Stimulated activated CD4-positive, alpha-beta T cell treated with anti-CD3 and anti-CD28 coated beads, Interleukin-2, amount 100 ng/mL, for 4 hours (primary cell): Measurements from ENCODE around the gene PDLIM5.

Experiments used
- DNase-seq: peaks from one replicate; pipeline ENCODE4 v3.0.0-alpha.2; 2020; ENCODE audit warnings: low read depth

Gene PDLIM5

DNA sequence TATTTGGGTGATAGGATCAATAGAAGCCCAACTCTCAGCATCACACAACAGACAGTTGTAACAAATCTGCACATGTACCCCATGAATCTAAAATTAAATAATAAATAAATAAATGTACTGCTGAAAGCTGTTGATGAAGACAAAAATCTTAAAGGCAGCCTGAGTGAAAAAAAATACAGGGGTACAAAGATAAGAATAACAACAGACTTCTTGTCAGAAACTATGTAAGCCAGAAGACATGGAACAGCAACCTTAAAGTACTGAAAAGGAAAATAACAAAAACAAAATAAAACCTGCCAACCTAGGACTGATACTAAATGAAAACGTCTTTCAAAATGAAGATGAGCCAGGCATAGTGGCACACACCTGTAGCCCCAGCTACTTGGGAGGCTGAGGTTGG lies 25.0 kb upstream of the PDLIM5 start:
- no peak for DNase-seq

DNA sequence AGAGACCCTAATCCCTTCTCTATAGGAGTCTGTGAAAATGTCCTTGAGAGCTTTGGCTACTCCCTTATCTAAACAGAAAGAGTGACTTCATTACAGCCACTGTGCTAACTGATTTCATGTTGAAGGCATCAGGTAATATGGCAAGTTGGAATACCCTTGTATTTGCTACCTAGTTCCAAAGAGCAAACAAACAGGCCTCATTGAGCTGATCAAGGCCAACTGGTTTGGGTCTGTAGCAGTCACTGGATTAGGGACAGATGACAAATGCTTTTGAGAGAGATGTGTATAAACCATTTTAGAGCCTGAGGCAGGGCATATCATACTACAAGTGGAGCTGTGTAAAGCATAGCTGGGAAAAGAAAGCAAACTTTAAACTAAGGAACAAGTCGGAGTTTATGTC lies 22.9 kb upstream of the PDLIM5 start:
- DNase-seq: no peak

DNA sequence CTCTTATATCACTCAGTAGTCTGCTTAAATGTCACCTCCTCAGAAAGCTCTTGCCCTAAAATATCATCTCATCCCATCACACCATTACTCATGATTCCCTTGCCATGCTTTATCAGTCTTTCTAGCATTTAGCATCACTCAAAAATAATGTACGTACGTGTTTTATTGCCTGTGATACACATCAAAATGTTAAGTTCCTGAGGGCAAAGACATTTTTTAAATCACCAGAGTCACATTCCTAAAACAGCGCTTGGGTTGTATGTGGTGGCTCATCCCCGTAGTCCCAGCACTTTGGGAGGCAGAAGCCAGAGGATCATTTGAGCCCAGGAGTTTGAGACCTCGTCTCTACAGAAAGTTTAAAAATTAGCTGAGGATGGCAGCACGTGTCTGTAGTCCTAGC lies 21.3 kb upstream of the PDLIM5 start:
- no peak for DNase-seq

DNA sequence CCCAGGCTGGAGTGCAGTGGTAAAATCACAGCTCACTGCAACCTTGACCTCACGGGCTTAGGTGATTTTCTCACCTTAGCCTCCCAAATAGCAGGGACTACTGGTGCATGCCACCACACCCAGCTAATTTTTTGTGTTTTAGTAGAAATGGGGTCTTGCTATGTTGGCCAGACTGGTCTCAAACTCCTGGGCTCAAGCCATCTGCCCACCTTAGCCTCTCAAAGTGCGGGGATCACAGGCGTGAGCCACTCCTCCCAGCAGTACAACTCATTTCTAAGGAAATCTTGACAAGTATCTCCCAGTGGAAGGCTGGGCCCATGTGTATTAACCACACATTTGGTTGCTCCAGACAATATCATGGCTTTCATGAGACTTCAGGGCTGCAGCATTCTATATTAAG lies 20.4 kb upstream of the PDLIM5 start:
- no peak for DNase-seq

DNA sequence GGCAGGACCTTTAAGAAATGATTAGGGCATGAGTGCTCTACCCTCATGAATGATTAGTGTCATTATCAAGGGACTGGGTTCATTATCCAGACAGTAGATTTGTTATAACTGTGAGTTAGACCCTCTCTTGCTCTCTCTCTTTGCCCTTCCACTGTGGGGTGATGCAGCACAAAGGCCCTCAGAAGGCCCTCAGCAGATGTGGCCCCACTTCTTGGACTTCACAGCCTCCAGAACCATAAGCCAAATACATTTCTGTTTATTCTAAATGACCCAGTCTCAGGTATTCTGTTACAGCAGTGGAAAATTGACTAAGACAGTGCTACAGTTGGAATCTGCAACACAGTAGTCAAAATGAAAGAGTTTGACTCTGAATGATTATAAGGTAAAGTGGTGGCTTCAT lies 17.2 kb upstream of the PDLIM5 start:
- no peak for DNase-seq

DNA sequence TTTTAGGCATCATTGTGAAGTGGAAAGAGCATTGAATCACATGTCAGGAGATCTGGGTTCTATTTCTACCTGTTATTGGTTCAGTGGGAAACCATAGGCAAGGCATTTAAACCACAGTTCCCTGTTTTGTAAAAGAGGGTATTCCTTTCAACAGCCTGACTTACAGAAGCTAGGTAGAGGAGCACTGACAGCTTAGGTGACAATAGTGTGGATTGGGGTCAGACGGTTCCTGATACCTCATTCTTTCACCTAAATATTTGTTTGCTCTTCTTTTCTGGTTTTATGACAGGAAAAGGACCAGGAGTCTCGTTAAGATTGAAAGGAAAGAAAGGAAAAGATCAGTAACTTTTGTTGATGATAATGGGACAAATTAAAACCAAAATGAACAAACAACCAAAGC lies 15.9 kb upstream of the PDLIM5 start:
- DNase-seq: no peak

DNA sequence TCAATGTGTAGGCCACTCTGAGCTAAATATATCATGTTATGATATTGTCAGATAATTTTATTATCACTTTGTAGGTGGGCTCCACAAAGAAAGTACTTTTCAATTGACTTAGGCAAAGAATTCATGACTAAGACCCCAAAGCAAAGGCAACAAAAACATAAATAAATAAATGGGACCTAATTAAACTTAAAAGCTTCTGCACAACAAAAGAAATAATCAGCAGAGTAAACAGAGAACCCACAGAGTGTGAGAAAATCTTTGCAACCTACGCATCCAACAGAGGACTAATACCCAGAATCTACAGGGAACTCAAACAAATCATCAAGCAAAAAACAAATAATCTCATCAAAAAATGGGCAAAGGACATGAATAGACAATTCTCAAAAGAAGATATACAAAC lies 15.2 kb upstream of the PDLIM5 start:
- DNase-seq: no peak

DNA sequence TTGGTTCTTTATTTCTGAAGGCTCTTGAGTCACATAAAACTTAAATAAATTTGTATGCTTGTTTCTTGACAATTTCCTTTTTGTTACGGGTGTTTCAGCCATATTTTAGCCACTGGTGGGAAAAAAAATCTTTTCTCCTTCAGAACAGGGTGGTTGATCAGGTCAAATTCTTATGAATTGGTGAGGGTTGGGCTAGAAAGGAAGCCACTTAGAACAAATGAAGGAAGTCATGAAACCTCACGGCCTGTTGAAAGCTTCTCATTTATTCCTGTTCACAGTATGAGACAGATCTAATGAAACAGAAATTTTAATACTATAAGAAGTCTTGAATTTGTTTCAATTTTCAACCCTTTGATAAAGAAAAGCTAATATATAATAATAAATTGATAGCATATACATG lies 12.1 kb upstream of the PDLIM5 start:
- no peak for DNase-seq

DNA sequence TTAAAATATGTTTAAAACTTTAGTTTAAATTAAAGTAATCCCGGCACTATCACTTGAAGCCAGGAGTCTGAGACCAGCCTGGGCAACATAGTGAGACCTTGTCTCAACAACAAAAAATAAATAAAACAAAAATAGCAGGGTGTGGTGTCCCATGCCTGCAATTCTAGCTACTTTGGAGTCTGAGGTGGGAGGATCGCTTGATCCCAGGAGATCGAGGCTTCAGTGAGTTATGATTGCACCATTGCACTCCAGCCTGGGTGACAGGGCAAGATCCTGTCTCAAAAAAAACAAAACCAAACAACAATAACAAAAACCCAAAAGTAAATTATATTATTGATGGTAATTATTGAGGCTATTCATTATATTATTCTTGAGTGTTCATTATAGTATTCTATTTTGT lies 9.9 kb upstream of the PDLIM5 start:
- DNase-seq: no peak

DNA sequence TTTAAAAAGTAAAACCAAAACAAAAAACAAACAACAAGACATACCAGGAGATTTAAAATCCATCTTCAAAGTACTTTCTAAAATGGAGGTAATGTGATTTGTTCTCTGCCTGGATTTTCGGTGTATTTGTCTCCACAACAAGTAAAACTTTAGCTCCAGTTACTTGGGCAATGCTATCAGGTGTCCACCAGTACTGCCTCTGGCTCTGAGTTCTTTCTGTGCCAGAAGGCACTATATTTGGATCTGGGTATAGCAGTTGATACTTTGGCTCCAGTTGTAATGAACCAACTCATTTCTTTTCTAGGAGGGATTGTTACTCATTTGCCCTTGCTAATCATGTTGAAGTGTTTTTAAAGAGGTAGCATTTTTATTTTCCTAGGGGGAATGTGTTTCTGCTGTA lies 9.5 kb upstream of the PDLIM5 start:
- no peak for DNase-seq

DNA sequence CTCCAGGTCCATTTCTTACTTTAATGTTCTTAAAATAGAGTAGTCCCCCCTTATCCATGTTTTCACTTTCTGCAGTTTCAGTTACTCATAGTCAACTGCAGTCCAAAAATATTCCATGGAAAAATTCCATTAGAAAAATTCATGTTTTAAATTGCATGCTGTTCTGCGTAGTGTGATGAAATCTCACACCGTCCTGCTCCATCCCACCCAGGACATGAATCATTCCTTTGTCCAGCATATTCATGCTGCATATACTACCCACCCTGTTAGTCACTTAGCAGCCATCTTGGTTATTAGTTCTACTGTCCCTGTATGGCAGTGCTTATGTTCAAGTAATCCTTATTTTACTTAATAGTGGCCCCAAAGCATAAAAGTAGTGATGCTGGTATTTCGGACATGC lies 5.4 kb upstream of the PDLIM5 start:
- DNase-seq: no peak

DNA sequence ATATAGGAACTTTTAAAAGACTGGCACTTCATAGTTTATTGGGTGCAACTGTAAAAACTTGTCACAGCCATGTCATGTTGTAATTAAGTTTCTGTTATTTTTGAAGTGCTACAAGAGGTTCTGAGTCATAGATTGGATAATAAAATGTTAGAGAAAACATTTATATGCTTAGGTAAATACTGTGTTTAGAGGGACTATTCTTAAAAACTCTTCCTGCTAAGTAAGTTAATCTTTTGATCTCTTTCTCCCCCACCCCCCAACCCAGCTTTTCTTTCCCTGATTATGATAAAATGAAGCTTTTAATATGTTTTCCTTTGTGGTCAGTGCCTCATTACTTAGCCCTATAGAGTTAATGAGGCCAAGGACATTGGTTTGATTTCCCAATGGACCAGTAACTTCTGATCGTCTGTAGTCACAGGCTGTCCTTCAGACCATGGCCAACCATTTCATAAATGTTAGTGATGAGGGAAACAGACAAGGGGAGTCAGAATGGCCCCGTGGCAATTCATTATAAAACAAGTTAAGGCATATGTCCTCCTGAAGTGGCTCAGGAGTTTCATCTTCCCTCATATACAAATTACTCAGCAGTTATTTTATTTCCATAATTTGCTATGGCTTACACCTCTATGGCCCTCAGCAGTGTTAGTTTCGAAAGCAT lies 3.9 kb upstream of the PDLIM5 start:
- DNase-seq: no peak

DNA sequence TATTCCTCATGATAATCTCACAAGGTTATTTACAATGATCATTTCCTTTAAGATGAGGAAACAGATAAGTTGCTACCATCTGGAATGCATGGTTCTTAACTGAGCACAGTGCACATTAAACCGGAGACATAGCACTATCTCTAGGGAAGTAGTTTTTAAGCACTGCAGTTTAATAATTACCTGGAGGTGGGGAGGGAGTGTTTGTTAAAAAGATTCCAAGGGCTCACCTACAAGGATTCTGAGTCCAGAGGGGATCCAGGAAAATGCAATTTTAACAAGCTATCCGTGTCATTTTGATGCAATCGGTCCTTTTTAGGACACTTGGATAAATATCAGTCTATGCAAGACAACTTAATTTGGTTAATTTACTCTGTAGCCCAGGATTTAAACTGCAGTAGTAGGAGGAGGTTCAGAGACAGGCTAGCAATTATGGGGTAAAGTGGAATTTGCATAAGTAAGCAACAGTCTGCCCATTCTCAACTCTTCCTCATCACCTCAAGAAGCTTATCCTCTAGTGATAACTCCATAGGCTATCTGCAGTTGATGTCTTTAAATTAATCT lies 2.8 kb upstream of the PDLIM5 start:
- DNase-seq: no peak

DNA sequence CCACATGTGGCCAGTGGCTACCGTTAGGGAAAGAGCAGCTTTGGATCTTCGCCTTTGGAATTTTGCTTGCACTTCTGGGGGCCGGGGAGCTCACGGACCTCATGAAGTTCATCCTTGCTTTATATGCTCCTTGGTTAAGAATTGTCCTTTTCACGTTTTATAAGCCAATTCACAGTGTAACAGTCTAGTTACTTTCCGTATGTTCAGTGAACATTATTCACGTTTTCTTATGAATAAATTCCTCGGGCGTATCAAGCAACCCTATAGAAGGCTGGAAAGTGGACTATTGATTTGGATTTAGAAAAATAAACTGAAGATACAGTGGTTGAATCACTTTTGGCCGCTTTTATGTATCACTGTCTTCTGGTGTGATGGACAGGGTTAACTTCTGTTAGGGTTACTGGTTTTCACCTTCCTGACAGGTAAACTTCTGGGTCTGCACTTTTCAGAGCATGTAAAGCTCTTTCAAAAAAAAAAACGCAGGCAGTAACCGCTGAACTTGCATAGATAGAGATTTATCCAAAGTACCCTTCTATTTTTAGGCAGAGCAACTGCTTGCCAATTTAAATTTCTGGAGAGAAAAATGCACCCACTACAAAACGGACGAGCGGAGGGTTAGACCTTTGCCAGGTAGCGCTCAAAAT lies 569 bp upstream of the PDLIM5 start:
- no peak for DNase-seq

DNA sequence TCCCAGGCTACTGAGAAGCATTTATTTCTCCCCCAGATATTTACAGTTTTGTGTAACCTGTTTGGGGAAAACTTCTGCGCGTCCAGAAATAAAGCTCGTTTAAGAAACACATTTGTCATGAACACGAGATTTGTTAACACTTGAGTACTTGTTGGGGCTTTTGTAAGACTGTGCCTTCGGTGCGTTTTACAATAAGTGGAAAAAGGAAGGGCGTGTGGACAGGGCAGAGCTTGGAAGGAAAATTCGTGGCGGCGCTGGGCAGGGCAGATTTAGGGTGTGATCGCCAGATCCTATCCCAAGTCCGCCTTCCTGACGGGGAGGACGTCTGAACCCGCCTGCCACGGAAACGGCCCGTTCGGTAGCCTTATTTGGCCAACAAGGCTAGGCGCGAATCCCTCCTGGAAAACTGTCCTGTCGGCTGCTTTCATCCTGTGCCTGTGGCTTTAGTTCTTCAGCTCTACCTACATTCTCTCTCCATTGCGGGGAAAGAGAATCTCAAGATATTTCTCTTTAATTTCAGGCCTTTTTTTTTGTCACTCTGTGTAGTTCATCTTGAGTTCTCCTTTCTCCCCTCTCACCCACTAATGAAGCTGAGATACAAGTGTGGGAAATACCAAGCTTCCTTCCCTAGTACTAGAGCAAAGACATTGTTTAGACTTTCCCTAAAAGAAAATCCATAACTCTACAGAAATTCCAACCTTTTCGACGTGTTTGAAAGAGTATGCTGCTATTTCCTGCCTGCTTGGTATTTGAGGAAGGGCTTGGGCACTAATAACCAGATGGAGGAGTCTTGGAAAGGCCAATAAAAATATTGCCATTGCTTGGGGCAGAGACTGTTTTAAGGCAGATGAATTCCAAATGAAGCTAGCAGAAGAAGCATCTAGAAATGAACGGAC lies 982 bp downstream of the PDLIM5 start:
- no peak for DNase-seq

DNA sequence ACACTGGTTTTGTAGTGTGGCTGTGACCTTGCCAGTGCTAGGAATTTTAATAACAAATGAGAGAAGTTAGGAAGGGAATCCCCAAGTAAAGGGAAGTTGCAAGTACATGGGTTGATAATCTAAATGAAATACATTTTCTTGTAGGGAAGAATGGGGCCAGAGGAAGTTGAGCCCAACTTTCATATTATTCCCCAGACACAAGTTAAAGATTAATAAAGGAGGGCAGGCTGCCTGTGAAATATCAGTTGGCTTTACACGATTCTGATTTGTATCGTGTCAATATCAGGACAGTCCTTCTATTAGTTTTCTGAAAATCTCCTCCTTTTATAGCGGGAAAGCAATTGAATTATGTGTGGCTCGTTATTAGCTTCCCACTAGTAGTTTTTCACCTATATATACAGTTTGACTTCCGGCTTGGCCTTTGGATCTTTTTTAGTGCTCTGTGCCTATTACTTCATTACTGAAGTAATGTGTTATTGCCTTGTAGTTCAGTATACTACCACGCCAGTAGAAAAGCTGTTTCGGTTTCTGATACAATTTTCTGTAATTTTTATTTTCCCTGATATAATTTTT lies 1.7 kb downstream of the PDLIM5 start:
- no peak for DNase-seq

DNA sequence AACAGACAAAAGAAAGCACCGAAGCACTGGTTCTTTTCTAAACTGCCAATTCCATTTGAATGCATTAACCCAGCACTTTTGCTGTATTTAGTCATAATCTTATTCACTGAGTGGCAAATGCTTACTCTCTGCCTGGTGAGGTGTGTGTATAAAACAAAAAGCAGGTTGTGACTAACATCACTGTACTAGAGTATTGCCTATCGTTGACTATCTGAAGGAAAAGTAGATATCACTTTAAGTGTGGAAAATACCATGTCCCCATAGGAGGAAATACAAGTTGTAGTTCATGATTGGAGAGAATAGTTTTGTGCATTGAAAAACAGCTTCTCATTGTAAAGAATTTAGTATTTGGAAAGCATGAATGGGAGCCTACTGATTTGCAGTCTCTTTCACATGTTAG lies 2.7 kb downstream of the PDLIM5 start:
- DNase-seq: no peak

DNA sequence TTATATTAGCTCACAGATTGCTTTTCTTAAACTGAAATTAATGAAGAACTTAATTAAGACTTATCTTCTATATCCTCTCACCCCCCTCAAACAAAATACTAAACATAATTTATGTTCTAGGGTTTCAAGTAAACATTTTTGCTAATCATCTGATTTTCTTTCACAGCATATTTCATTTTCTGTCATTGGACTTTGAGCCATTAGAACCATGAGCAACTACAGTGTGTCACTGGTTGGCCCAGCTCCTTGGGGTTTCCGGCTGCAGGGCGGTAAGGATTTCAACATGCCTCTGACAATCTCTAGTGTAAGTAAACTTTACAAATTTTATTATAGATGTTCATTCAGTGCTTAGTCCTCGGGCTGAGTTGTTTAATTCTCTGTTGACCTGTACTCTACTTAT lies 3.3 kb downstream of the PDLIM5 start:
- DNase-seq: no peak

DNA sequence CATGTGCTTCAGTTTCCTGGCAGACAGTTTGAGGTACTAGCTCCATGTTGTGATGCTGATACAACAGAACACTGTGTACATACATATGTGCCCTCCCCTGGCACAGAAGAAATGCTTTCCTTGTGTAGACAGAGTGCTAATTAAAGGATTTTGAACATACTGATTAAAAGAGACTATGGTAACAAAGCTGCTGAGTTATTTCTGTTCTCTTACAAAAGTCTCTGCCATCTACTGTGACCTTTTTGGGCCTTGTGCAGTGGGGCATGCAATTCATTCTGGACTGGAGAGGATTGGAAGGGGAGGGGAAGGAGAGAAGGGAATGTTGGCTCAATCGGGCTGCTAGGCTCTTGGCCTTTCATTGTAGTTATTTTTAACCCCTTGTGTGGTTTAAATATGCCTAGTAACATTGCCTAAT lies 6.0 kb downstream of the PDLIM5 start:
- DNase-seq: no peak

DNA sequence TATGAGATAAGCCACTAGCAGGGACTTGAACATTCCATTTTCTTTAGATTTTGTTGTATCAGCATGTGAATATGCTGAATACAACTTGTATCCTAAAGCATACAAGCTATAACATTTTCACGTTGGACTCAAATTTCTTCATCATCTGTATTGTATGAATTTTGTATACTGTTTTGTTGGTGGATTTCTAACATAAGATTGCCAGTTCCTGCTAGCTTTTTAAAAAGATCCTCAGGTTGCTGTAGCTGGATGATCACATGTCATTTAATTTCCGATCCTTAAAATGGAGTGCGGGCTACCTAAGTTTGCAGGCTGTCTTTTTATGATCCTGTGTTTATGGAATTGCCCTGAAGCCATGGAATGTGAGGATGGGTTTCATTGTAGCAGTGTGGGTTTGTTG lies 6.9 kb downstream of the PDLIM5 start:
- DNase-seq: no peak

DNA sequence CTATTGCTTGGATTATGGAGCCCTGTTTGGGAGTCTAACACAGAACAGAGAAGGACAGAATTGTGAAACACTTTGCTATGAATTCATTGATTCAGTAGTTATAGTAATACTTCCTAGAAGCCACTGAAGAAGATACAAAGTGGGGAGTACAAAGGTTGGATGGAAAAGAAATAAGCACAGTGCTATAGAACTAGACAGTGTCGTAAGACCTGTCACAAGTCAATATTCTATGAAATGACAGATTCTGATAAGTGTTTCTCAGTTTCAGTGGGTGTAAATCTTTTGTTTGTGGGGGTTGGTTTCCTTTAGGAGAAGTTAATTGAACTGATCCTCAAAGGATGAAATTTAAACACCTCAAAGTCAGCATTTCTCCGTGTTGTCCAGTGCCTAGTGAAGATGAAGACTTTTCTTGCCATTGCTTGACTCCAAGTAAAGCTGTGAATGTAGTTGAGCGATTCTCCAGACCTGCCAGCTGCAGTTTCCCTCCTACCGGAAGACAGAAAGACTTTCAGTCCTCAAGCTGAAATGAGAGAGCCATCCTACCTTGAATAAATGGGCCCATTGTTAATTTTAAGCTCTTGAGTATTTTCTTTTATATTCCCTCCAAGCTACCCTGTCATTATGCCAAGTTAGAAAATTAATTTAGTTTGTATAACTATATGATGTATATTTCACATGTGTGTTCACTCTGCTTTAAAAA lies 7.9 kb downstream of the PDLIM5 start:
- DNase-seq: no peak

DNA sequence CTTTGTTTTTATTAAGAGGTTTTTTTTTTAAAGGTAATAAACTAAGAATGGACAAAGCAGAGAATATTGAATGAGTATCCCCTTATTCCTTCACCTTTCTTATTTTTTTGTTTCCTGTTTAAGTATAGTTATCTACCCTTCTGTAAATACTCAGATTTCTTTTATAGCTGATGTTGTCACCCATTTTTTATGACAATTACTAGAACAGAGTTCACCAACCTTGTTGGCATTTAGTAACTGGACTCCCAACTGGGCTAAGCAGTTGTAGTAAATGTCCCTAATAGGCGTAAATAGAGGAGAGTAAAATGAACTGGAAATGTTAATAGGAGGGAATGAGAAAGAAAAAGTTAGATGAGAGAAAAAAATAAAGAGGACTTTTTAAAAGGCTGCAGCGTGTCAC lies 9.8 kb downstream of the PDLIM5 start:
- no peak for DNase-seq
